ENCODE measurements around the gene AP5M1. TPM values are rescaled to one million over a fixed set of nuclear protein-coding genes. Genes with fewer than 3 reads are reported as not detected.
A peak's percentile ranks its signal among the peaks of the same experiment; 100 is the strongest.

The AP5M1 gene
- total RNA-seq, 1 donor from 2014 or later = 79.1 TPM

DNA sequence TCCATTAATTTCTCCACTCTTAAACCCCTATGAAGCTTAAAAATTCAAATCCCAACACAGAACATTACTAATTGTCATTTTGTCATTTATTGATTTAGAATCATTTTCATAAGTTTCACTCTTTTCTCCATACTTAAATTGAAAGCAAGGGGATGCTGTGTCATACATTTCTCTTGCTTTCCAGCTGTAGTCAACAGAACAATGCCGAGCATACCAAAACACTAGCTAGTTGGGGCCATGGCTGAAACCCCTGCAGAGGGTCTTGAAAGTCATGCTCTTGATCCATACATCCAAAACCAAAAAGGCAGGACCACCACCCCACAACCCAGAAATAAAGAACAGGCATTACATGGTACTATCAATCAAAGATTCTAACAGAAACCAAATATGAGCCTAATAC lies 9.1 kb upstream of the AP5M1 start:
- H3K79me2 ChIP-seq (ENCODE audit: low read depth) = peaks cover 100% of the 10 kb centered on the region
- Mint-ChIP-seq H3K4me1 (peaks cover 5% of the 10 kb centered on the region), H3K27ac (no peak overlapping the region), H3K27me3 (ENCODE audit: insufficient read depth, low read depth) (no peaks in the 10 kb centered on the region), H3K9me3 (peaks cover 29% of the 10 kb centered on the region), H3K36me3 (peaks cover 43% of the 10 kb centered on the region), H3K4me3 (no peak overlapping the region)
- no peak overlapping the region for H3K27ac ChIP-seq
- no peak for TF ChIP-seq EZH2 (IDR thresholded peaks at IDR 0.05)
- DNase-seq (ENCODE audit: low spot score) = no peak
- peaks cover 11% of the 10 kb centered on the region for H3K4me1 ChIP-seq
- peaks cover 97% of the 10 kb centered on the region for H4K20me1 ChIP-seq (ENCODE audit: low read depth)
- no peak overlapping the region for H2AFZ ChIP-seq (replicated peaks)
- no peaks in the 10 kb centered on the region for H3K9me3 ChIP-seq (ENCODE audit: low read depth)
- peak overlapping the region; percentile 8 for H3K4me2 ChIP-seq
- H3K27me3 ChIP-seq = no peaks in the 10 kb centered on the region
- no peaks in the 10 kb centered on the region for H3K36me3 ChIP-seq
- H3F3A ChIP-seq (ENCODE audit: low read depth) = peaks cover 5% of the 10 kb centered on the region
- H3K4me3 ChIP-seq = no peak overlapping the region
- no peak overlapping the region for H3K9ac ChIP-seq

DNA sequence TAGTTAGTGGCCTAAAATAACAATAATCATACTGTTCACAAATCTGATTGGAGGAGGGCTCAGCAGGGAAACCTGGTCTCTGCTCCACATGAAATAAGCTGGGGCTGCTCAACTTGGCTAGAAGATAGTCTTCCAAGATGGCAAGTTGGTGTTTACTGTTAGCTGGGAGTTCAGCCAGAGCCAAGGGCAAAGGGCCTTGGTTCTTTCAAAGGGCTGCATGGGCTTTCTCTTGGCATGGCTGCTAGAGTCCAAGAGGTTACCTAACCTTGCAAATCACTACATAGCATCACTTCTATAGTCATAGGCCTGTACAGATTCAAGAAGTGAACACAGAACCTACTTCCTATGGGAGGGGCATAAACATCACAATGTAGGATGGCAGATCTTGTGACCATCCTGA lies 7.2 kb upstream of the AP5M1 start:
- Histone ChIP-seq H3K9ac (no peak overlapping the region), H3K4me3 (no peak overlapping the region), H2AFZ (replicated peaks) (no peak overlapping the region), H3K9me3 (ENCODE audit: low read depth) (no peaks in the 10 kb centered on the region), H3K27me3 (no peaks in the 10 kb centered on the region), H3K4me2 (no peak overlapping the region), H3K36me3 (no peaks in the 10 kb centered on the region), H3K79me2 (ENCODE audit: low read depth) (peaks cover 100% of the 10 kb centered on the region), H3K27ac (no peak overlapping the region), H3K4me1 (peaks cover 31% of the 10 kb centered on the region), H3F3A (ENCODE audit: low read depth) (peaks cover 5% of the 10 kb centered on the region), H4K20me1 (ENCODE audit: low read depth) (peaks cover 99% of the 10 kb centered on the region)
- Mint-ChIP-seq H3K27ac (no peak overlapping the region), H3K36me3 (peaks cover 35% of the 10 kb centered on the region), H3K4me3 (no peak overlapping the region), H3K4me1 (peaks cover 18% of the 10 kb centered on the region), H3K27me3 (ENCODE audit: insufficient read depth, low read depth) (no peaks in the 10 kb centered on the region), H3K9me3 (peaks cover 21% of the 10 kb centered on the region)
- TF ChIP-seq, protein P1, sequence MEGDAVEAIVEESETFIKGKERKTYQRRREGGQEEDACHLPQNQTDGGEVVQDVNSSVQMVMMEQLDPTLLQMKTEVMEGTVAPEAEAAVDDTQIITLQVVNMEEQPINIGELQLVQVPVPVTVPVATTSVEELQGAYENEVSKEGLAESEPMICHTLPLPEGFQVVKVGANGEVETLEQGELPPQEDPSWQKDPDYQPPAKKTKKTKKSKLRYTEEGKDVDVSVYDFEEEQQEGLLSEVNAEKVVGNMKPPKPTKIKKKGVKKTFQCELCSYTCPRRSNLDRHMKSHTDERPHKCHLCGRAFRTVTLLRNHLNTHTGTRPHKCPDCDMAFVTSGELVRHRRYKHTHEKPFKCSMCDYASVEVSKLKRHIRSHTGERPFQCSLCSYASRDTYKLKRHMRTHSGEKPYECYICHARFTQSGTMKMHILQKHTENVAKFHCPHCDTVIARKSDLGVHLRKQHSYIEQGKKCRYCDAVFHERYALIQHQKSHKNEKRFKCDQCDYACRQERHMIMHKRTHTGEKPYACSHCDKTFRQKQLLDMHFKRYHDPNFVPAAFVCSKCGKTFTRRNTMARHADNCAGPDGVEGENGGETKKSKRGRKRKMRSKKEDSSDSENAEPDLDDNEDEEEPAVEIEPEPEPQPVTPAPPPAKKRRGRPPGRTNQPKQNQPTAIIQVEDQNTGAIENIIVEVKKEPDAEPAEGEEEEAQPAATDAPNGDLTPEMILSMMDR (IDR thresholded peaks at IDR 0.05) = no peak
- no peak for TF ChIP-seq EZH2 (IDR thresholded peaks at IDR 0.05)
- no peak for TF ChIP-seq EZH2phosphoT487 (IDR thresholded peaks at IDR 0.05)
- DNase-seq (ENCODE audit: low spot score) = no peak

GRCh38 chr14:57262117-57262516 lies 6.7 kb upstream of the AP5M1 start:
- DNase-seq (ENCODE audit: low spot score) = no peak
- Mint-ChIP-seq H3K36me3 (peaks cover 31% of the 10 kb centered on the region), H3K4me1 (peaks cover 23% of the 10 kb centered on the region), H3K27me3 (ENCODE audit: insufficient read depth, low read depth) (no peaks in the 10 kb centered on the region), H3K27ac (no peak overlapping the region), H3K4me3 (no peak overlapping the region), H3K9me3 (peaks cover 18% of the 10 kb centered on the region)
- Histone ChIP-seq H3K9me3 (ENCODE audit: low read depth) (no peaks in the 10 kb centered on the region), H3K4me2 (no peak overlapping the region), H2AFZ (replicated peaks) (no peak overlapping the region), H3K27ac (no peak overlapping the region), H3K79me2 (ENCODE audit: low read depth) (peaks cover 100% of the 10 kb centered on the region), H3K9ac (no peak overlapping the region), H3K4me1 (peaks cover 36% of the 10 kb centered on the region), H3F3A (ENCODE audit: low read depth) (peaks cover 8% of the 10 kb centered on the region), H3K27me3 (no peaks in the 10 kb centered on the region), H3K36me3 (no peaks in the 10 kb centered on the region), H4K20me1 (ENCODE audit: low read depth) (peaks cover 99% of the 10 kb centered on the region), H3K4me3 (no peak overlapping the region)
- TF ChIP-seq EZH2 (IDR thresholded peaks at IDR 0.05) = no peak
- no peak for TF ChIP-seq EZH2phosphoT487 (IDR thresholded peaks at IDR 0.05)
- TF ChIP-seq, protein P1 (IDR thresholded peaks at IDR 0.05) = no peak

DNA sequence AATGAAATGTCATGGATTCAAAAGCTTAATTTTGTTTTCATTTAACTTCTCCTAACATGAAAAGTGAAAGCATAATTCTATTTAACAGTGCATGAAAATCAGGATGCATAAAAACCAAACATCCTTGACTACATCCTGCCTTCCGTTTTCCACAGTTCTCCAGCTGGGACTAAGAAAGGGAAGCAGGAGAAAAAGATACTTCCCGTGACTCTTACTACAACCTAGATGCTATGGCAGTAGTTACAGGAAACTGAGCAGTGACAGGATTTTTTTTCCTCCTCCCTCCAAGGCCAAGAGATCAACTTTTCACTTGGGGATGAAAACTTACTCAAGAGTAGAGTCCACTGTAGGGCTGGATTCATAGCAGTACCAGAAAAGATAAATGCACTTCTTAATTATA lies 2.7 kb upstream of the AP5M1 start:
- Histone ChIP-seq H2AFZ (replicated peaks) (no peak overlapping the region), H3K79me2 (ENCODE audit: low read depth) (peaks cover 96% of the 10 kb centered on the region), H3K27ac (peak overlapping the region; percentile 8), H3K4me1 (peaks cover 47% of the 10 kb centered on the region), H3K36me3 (no peaks in the 10 kb centered on the region), H3K4me3 (peak overlapping the region; percentile 73), H3K9ac (peak overlapping the region; percentile 27), H3K27me3 (no peaks in the 10 kb centered on the region), H4K20me1 (ENCODE audit: low read depth) (peaks cover 66% of the 10 kb centered on the region), H3K4me2 (peak overlapping the region; percentile 97), H3F3A (ENCODE audit: low read depth) (peaks cover 34% of the 10 kb centered on the region), H3K9me3 (ENCODE audit: low read depth) (no peaks in the 10 kb centered on the region)
- Mint-ChIP-seq H3K27me3 (ENCODE audit: insufficient read depth, low read depth) (no peaks in the 10 kb centered on the region), H3K4me1 (peaks cover 36% of the 10 kb centered on the region), H3K27ac (peak overlapping the region; percentile 27), H3K36me3 (peaks cover 9% of the 10 kb centered on the region), H3K4me3 (peak overlapping the region; percentile 68), H3K9me3 (no peaks in the 10 kb centered on the region)
- TF ChIP-seq EZH2 (IDR thresholded peaks at IDR 0.05) (no peak), EZH2phosphoT487 (IDR thresholded peaks at IDR 0.05) (no peak)
- TF ChIP-seq, protein P1 (IDR thresholded peaks at IDR 0.05) = no peak
- DNase-seq (ENCODE audit: low spot score) = no peak

Data from neural progenitor cell (in vitro differentiated cells).